ENCODE measurements around the gene ENPP6.

The ENPP6 gene

GRCh38 chr4:184203300-184203699, 14.4 kb downstream of the ENPP6 start:
- Histone ChIP-seq H3K36me3 (no peaks in the 10 kb centered on the region), H3K4me3 (ENCODE audit: low read depth in 1 of 2, low read length in 1 of 2) (no peak overlapping the region), H3K4me1 (ENCODE audit: control insufficient read depth in 1 of 2, insufficient read depth in 1 of 2, low read depth in 1 of 2, low read length in 1 of 2) (no peaks in the 10 kb centered on the region), H3K27me3 (peaks cover 19% of the 10 kb centered on the region), H3K27ac (no peak overlapping the region), H3K9me3 (no peaks in the 10 kb centered on the region)
- no peak for TF ChIP-seq CTCF (IDR thresholded peaks at IDR 0.05)

GRCh38 chr4:184201179-184201578, 16.5 kb downstream of the ENPP6 start:
- no peak for TF ChIP-seq CTCF (IDR thresholded peaks at IDR 0.05)

GRCh38 chr4:184200296-184200695, 17.4 kb downstream of the ENPP6 start:
- Histone ChIP-seq H3K4me1 (ENCODE audit: control insufficient read depth in 1 of 2, insufficient read depth in 1 of 2, low read depth in 1 of 2, low read length in 1 of 2) (no peaks in the 10 kb centered on the region), H3K27me3 (peaks cover 19% of the 10 kb centered on the region), H3K27ac (no peak overlapping the region), H3K4me3 (ENCODE audit: low read depth in 1 of 2, low read length in 1 of 2) (no peak overlapping the region), H3K36me3 (no peaks in the 10 kb centered on the region), H3K9me3 (no peaks in the 10 kb centered on the region)
- no peak for TF ChIP-seq CTCF (IDR thresholded peaks at IDR 0.05)

More at GRCh38 chr4:184201179-184201578, 16.5 kb downstream of the ENPP6 start:
- no peaks in the 10 kb centered on the region for H3K36me3 ChIP-seq
- H3K9me3 ChIP-seq: no peaks in the 10 kb centered on the region
- H3K4me3 ChIP-seq (ENCODE audit: low read depth in 1 of 2, low read length in 1 of 2): no peak overlapping the region
- no peaks in the 10 kb centered on the region for H3K4me1 ChIP-seq (ENCODE audit: control insufficient read depth in 1 of 2, insufficient read depth in 1 of 2, low read depth in 1 of 2, low read length in 1 of 2)
- peaks cover 19% of the 10 kb centered on the region for H3K27me3 ChIP-seq
- H3K27ac ChIP-seq: no peak overlapping the region

GRCh38 chr4:184199780-184200179, 17.9 kb downstream of the ENPP6 start:
- Histone ChIP-seq H3K9me3 (no peaks in the 10 kb centered on the region), H3K4me1 (ENCODE audit: control insufficient read depth in 1 of 2, insufficient read depth in 1 of 2, low read depth in 1 of 2, low read length in 1 of 2) (no peaks in the 10 kb centered on the region), H3K27ac (no peak overlapping the region), H3K36me3 (no peaks in the 10 kb centered on the region), H3K27me3 (peaks cover 19% of the 10 kb centered on the region), H3K4me3 (ENCODE audit: low read depth in 1 of 2, low read length in 1 of 2) (no peak overlapping the region)
- TF ChIP-seq CTCF (IDR thresholded peaks at IDR 0.05): no peak

GRCh38 chr4:184198190-184198589, 19.5 kb downstream of the ENPP6 start:
- H3K4me1 ChIP-seq (ENCODE audit: control insufficient read depth in 1 of 2, insufficient read depth in 1 of 2, low read depth in 1 of 2, low read length in 1 of 2): no peaks in the 10 kb centered on the region
- peaks cover 19% of the 10 kb centered on the region for H3K27me3 ChIP-seq
- H3K36me3 ChIP-seq: no peaks in the 10 kb centered on the region
- H3K9me3 ChIP-seq: no peaks in the 10 kb centered on the region
- H3K4me3 ChIP-seq (ENCODE audit: low read depth in 1 of 2, low read length in 1 of 2): no peak overlapping the region
- no peak overlapping the region for H3K27ac ChIP-seq
- no peak for TF ChIP-seq CTCF (IDR thresholded peaks at IDR 0.05)

GRCh38 chr4:184197536-184198082, 20.1 kb downstream of the ENPP6 start:
- H3K4me3 ChIP-seq (ENCODE audit: low read depth in 1 of 2, low read length in 1 of 2): no peak overlapping the region
- no peaks in the 10 kb centered on the region for H3K4me1 ChIP-seq (ENCODE audit: control insufficient read depth in 1 of 2, insufficient read depth in 1 of 2, low read depth in 1 of 2, low read length in 1 of 2)
- H3K36me3 ChIP-seq: no peaks in the 10 kb centered on the region
- no peaks in the 10 kb centered on the region for H3K9me3 ChIP-seq
- no peak for TF ChIP-seq CTCF (IDR thresholded peaks at IDR 0.05)
- peaks cover 18% of the 10 kb centered on the region for H3K27me3 ChIP-seq
- no peak overlapping the region for H3K27ac ChIP-seq

Measured in neutrophil (primary cell).